ENCODE data around the gene DGKH.

The DGKH gene

GRCh38 chr13:42108217-42108616 lies 59.8 kb downstream of the DGKH start:
- H3K36me3 ChIP-seq (ENCODE audit: control insufficient read depth, low read length): no peaks in the 10 kb centered on the region
- H3K9me3 ChIP-seq (ENCODE audit: control insufficient read depth, insufficient read depth, low read length): no peaks in the 10 kb centered on the region

DNA sequence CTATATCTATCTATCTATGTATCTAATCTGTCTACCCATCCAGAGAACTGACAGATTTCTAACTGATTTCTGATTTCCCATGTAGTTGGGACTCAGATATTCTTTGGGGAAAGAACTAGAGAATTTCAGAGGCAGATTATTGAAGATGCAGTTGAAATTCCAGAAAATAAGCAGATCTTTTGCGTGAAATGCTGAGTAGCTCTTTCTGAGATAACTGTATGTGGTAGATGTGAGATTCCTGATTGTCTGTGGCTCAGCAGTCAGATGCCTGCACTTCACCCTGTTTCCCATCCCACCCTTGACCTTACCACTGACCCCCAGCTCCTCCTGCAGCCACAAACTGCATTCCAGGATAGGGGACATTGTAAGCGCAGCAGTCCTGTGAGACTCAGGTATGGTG lies 61.5 kb downstream of the DGKH start:
- Histone ChIP-seq H3K36me3 (ENCODE audit: control insufficient read depth, low read length) (no peaks in the 10 kb centered on the region), H3K4me1 (ENCODE audit: control insufficient read depth, low read length) (peaks cover 4% of the 10 kb centered on the region), H3K9me3 (ENCODE audit: control insufficient read depth, insufficient read depth, low read length) (no peaks in the 10 kb centered on the region), H3K79me2 (ENCODE audit: control insufficient read depth, low read length) (peaks cover 20% of the 10 kb centered on the region), H3K4me2 (ENCODE audit: low read length) (no peak overlapping the region), H4K20me1 (ENCODE audit: control insufficient read depth, insufficient read depth, low read depth, low read length) (peaks cover 4% of the 10 kb centered on the region), H3K27ac (ENCODE audit: low read depth, low read length) (no peak overlapping the region), H3K27me3 (ENCODE audit: control insufficient read depth, low read length) (no peaks in the 10 kb centered on the region), H3F3A (ENCODE audit: control insufficient read depth, insufficient read depth) (0 out of 2 replicates have a peak, but pooled peaks cover 5% of the 10 kb centered on the region), H3K4me3 (ENCODE audit: low read length) (no peak overlapping the region), H3K9me2 (replicated peaks; ENCODE audit: control insufficient read depth, low read length) (no peaks in the 10 kb centered on the region)
- TF ChIP-seq EZH2phosphoT487 (IDR thresholded peaks at IDR 0.05; ENCODE audit: borderline replicate concordance, low read length) (no peak), CTCF (IDR thresholded peaks at IDR 0.05; ENCODE audit: low read depth, low read length, poor library complexity, severe bottlenecking) (no peak)

More at GRCh38 chr13:42108217-42108616, 59.8 kb downstream of the DGKH start:
- Histone ChIP-seq H3K27me3 (ENCODE audit: control insufficient read depth, low read length) (no peaks in the 10 kb centered on the region), H3K79me2 (ENCODE audit: control insufficient read depth, low read length) (peaks cover 21% of the 10 kb centered on the region), H3K27ac (ENCODE audit: low read depth, low read length) (no peak overlapping the region), H3F3A (ENCODE audit: control insufficient read depth, insufficient read depth) (0 out of 2 replicates have a peak, but pooled peaks cover 5% of the 10 kb centered on the region), H3K9me2 (replicated peaks; ENCODE audit: control insufficient read depth, low read length) (no peaks in the 10 kb centered on the region), H3K4me2 (ENCODE audit: low read length) (no peak overlapping the region), H3K4me1 (ENCODE audit: control insufficient read depth, low read length) (peaks cover 4% of the 10 kb centered on the region), H4K20me1 (ENCODE audit: control insufficient read depth, insufficient read depth, low read depth, low read length) (peaks cover 4% of the 10 kb centered on the region), H3K4me3 (ENCODE audit: low read length) (no peak overlapping the region)
- TF ChIP-seq EZH2phosphoT487 (IDR thresholded peaks at IDR 0.05; ENCODE audit: borderline replicate concordance, low read length): no peak
- TF ChIP-seq CTCF (IDR thresholded peaks at IDR 0.05; ENCODE audit: low read depth, low read length, poor library complexity, severe bottlenecking): no peak

GRCh38 chr13:42110410-42111155 lies 62.1 kb downstream of the DGKH start:
- Histone ChIP-seq H3K4me3 (ENCODE audit: low read length) (no peak overlapping the region), H3K27ac (ENCODE audit: low read depth, low read length) (no peak overlapping the region), H3K36me3 (ENCODE audit: control insufficient read depth, low read length) (no peaks in the 10 kb centered on the region), H3K27me3 (ENCODE audit: control insufficient read depth, low read length) (no peaks in the 10 kb centered on the region), H3K4me1 (ENCODE audit: control insufficient read depth, low read length) (peaks cover 4% of the 10 kb centered on the region), H3K79me2 (ENCODE audit: control insufficient read depth, low read length) (peaks cover 24% of the 10 kb centered on the region), H3F3A (ENCODE audit: control insufficient read depth, insufficient read depth) (0 out of 2 replicates have a peak, but pooled peaks cover 5% of the 10 kb centered on the region), H4K20me1 (ENCODE audit: control insufficient read depth, insufficient read depth, low read depth, low read length) (peaks cover 4% of the 10 kb centered on the region), H3K4me2 (ENCODE audit: low read length) (no peak overlapping the region), H3K9me3 (ENCODE audit: control insufficient read depth, insufficient read depth, low read length) (no peaks in the 10 kb centered on the region), H3K9me2 (replicated peaks; ENCODE audit: control insufficient read depth, low read length) (no peaks in the 10 kb centered on the region)
- TF ChIP-seq CTCF (IDR thresholded peaks at IDR 0.05; ENCODE audit: low read depth, low read length, poor library complexity, severe bottlenecking): peak; percentile 72
- TF ChIP-seq EZH2phosphoT487 (IDR thresholded peaks at IDR 0.05; ENCODE audit: borderline replicate concordance, low read length): no peak
